Measurements from ENCODE around the gene EYA2. TPM values are rescaled to one million over a fixed set of nuclear protein-coding genes. Genes with fewer than 3 reads are reported as not detected.
"Not testable (repeated sequence)": the region's sequence is repeated elsewhere in the genome, so short reads cannot be mapped to it uniquely, and the experiment has no call there.

Gene EYA2
- total RNA-seq, 1 donor from 2014 or later, result 15.3 TPM

DNA sequence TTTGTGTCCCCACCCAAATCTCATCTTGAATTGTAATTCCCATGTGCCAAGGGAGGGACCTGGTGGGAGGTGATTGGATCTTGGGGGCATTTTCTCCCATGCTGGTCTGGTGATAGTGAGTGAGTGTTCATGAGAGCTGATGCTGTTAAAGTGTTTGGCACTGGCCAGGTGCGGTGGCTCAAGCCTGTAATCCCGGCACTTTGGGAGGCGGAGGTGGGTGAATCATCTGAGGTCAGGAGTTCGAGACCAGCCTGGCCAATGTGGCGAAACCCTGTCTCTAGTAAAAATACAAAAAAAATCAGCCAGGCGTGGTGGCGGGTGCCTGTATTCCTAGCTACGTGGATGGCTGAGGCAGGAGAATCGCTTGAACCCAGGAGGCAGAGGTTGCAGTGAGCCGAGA lies 37.8 kb downstream of the EYA2 start:
- not testable (repeated sequence) for DNase-seq (ENCODE audit: low spot score)

- DNase-seq (ENCODE audit: low spot score), result no peak
Observed at GRCh38 chr20:46933150-46933549, 38.5 kb downstream of the EYA2 start.

- DNase-seq (ENCODE audit: low spot score), result no peak
Observed at GRCh38 chr20:46934746-46935287, 40.2 kb downstream of the EYA2 start.

DNA sequence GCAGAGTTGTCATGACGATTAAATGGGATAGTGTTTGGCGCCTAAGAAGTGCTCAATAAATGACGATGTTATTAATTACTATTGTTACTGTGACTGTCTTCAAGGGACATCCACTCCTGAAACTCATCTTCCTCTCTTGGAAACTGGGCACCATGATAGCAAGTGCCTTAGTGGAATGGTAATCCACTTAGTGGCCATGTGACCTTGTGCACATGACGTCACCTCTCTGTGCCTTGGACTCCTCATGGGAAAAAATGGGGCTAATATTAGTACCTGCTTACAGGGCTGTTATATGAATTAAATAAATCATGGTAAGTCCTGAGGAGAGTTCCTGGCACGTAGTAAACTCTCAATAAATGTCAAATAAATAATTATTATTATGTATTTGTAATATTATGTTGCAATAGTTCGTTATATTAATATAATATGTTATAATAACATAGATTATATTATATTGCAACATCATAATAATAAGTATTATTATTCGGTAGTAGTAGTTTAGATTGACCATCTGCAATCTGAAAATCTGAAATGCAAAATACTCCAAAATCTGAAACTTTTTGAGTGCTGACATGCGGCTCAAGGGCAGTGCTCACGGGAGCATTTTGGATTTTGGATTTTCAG lies 40.9 kb downstream of the EYA2 start:
- no peak for DNase-seq (ENCODE audit: low spot score)

DNA sequence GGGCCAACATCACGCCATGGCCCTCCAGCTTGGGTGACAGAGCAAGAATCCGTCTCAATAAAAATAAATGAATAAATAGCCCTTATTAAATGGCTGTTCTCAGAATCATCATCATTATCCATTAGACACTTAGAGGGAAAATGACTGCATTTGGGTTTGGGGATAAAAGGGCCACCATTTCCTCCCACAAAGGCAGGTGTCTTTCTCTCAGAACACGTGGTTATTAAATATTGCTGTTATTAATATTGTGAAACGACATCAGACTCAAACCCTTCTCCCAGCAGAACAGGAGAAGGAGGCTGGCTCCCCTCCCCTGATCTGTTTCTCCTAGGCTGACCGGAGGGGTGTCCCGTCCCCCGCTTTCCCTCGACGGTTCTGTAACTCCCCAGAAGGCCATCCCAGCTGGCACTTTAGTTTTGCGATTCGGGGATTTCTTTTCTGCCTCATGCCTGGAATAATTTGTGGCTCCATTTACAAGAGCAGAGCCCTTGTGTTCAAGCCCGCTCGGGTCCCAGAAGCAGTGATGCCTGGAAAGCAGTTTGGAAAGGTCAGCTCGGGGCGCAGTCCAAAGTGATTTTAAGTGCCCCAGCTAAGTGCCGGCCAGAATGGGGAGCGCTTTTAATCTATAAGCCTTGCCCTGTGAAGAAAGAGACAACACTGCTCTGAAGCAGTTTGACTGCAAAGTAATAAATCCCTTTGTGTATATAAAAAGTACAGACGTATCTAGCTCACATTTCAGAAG lies 41.9 kb downstream of the EYA2 start:
- no peak for DNase-seq (ENCODE audit: low spot score)

DNA sequence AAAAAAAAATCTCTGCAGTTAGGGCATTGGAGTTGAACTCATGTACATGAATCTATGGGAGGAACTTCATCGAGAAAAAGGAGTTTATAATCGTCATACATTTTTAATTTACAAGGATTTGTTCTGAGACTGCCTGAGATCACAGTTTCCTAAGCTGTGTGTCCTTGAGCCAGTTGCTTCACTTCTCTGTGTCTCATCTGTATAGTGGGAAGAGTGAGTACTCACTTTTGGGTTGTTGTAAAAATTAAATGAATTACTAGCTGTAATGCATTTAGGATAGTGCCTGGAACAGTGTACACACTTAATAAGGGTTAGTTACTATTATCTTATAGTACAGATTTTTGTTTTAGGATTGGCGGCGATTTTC lies 42.5 kb downstream of the EYA2 start:
- DNase-seq (ENCODE audit: low spot score), result no peak

DNA sequence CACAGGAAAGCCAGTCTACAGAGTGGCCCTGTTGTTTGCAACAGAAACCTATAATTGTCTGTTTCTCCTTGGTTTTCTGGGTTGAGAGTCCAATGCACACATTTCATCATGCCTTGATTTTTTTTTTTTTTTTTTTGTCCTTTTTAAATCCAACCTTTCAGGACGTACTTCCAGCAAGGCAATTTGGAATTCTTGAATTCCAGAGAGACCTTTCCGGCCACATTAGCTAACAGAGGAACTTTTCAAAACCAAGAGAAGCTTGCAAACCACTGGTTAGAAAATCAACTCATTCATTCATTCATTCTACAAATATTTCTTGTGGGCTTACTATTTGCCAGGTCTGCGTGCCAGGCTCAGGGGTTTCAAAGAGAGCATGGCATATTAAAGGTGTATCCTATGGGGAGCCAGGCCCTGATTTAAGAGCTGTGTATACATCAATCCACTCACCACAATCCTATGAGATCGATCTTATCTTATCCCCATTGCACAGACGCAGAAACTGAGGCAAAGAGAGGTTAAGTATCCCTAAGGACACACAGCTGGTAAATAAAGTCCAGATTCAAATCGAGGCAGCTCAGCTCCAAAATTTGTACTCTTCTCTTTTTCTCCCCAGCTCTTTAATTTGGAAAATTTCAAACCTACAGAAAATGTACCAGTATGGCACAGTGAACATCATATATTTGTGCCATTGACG lies 43.0 kb downstream of the EYA2 start:
- DNase-seq (ENCODE audit: low spot score), result no peak

DNA sequence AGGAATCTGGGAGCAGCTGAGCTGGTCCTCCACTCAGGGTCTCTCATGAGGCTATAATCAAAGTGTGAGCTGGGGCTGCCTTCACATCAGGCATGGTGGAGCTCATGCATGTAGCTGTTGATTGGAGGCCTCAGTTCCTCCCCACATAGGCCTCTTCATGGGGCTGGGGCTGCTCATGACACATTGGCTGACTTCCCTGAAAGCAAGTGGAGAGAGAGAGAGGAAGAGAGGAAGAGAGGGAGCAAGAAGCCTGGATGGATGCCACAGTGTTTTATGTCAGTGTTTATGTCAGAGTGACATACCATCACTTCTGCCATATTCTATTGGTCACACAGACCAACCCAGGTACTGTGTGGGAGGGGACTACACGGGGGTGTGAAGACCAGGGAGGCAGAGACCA lies 43.8 kb downstream of the EYA2 start:
- DNase-seq (ENCODE audit: low spot score), result no peak

DNA sequence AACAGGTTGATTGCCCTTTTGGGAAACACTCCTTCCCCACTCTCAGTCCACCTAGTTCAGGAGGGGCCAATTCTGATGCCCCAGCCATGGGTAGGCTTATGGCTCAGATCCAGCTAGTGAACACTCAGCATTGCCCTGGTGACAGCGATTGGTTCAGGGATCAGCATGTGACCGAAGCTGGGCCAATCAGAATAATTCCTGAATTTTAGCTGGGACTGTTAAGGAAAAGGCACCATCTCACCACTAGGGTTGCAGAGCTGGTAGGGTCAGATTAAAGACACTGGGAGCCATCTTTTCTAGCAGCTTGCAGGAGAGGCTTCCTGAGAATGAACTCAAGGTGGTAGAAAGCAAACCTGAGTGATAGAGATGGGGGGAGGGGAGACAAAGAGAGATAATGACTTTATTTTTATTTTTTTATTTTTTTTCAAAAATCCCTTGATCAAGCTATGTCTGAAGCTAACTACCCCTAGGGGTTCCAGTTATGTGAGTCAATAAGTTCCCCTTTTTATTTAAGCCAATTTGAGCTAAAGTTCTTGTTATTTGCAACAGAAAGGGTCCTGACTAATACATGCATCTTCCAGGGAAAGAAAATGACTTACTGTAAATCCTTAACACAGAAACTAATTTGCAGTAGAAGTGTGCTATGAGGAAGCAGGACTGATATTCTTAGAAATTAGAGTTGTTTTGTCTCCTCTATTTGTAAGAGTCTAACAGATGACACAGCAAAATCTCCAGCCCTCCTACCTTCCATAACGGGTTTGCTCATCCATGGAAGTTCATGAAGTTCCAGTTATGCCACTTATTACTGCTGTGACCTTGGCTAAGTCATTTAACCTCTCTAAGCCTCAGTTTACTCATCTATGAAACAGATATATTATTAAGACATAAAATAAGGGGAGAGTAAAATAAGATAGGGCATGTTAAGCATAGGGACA lies 44.7 kb downstream of the EYA2 start:
- no peak for DNase-seq (ENCODE audit: low spot score)

DNA sequence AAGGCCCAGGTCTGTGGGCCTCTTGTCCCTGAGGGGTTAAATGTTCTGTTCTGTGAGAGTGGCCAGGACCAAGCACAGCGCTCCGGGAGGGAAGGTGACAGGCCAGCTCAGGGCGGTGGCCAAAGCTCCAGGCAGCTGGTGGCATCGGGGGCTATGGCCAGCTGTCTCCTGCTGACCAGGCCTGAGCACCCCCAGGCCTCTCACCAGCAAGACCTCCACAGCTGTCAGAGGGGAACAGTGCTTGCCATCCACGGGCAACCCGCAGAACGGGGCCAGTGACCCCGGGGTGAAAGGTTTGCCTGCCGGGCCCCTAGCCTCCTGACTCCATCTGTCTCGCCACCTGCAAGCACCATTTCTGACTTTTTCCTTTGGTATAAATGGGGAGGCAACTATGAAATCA lies 46.0 kb downstream of the EYA2 start:
- DNase-seq (ENCODE audit: low spot score), result no peak

GRCh38 chr20:46941404-46941803 lies 46.8 kb downstream of the EYA2 start:
- no peak for DNase-seq (ENCODE audit: low spot score)

DNA sequence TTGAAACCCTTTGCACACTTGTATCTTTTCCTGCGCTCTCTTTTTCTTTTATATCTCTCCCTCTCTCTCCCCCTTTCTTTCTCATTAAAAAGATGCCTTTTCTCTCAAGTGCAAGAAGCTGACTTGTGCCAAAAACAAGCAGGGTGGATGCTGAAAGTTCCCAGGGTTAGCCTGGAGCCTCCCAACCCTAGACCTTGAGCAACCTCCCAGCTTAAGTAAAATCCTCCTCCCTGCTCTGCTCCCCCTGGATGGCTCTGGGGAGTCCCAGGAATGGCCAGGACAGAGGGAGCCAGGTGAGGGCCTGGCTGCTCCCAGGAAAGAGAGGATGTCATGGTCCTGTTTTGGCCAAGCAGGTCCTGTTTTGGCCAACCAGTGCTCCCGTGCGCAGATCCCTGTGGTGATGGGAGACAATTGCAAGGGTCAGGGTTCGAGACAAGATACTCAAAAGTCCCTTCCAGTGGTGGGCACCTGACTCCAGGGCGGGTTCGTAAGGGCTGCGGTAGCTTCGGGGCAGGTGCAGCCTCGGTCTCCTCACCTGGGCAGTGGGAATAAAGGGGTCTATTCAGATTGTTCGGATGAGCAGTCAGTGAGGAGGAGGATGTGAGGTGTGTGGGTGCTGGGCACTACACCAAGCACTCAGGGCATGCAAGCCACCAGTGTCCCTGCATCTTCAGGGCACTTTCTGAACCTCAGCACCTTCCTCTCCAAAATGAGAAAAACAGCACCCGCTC lies 49.4 kb downstream of the EYA2 start:
- DNase-seq (ENCODE audit: low spot score), result no peak

DNA sequence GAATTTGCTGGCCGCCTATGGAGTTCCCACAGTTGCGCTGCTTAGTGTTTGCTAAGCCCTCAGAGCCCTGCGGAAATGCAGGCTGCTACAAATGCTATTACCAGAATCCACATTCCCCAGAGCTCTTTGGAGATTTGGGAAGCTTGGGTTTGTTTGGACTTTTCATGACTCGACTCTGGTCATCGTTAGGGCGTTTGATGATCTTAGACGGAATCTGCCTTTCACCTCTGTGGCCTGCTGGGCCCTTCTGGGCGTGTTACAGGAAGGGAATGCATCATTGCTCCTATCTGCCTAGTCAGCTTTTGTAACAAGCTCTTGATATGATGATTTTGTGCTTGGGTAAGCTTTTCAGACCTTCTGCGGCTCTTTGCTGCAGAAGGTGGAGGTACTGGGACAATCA lies 50.8 kb downstream of the EYA2 start:
- no peak for DNase-seq (ENCODE audit: low spot score)

DNA sequence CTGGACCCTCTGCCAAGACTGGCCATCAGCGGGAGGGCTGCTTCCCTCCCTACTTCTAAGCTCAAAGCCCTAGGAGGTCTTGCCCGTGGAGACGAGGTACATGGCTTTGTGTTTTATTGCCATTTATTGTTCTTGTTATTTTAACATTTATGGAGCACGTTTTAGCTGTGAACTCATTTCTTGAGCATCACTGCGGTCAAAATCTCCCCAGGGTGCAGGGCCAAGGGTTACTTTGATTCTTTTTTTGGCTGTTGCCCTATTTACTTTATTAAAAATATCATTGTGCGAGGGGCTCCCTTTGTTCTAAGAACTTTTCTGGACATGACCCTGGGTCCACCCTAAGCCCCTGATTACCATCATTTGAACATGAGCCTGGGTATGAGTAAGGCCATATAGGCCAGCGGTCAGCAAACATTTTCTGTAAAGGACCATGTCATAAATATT lies 51.6 kb downstream of the EYA2 start:
- DNase-seq (ENCODE audit: low spot score), result no peak

- no peak for DNase-seq (ENCODE audit: low spot score)
Observed at GRCh38 chr20:46946796-46947195, 52.2 kb downstream of the EYA2 start.

DNA sequence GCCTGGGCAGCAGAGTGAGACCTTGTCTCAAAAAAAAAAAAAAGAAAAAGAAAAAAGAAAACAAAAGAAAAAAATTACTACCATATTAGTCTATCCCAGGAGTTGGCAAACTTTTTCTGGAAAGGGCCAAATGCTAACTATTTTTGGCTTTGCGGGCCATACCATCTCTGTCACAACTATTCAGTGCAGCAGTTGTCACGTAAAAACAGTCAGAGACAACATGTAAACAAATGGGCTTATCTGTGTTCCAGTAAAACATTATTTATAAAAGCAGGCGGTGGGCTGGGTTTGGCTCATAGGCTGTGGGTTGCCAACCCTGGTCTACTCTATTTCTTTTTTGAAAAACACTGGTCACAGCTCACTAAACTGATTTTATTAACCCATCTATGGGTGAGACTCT lies 53.4 kb downstream of the EYA2 start:
- DNase-seq (ENCODE audit: low spot score), result no peak

DNA sequence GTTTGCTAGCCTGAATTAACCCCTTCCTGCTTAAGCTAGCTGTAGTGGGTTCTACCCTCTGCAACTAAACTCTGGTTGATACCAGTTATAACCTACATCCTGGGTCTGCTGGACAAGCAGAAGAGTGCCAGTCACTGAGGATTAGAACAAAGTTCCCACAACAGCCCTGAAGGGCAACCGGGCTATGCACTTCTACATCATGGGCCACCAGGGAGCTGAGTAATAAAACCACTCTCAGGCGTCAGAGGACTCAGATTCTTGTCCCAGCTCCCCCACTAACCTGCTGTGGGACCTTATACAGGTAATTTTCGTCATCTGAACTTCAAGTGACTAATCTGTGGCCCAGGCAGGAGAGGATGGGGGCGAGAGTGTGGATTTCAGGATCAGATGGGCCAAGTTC lies 56.8 kb downstream of the EYA2 start:
- DNase-seq (ENCODE audit: low spot score), result no peak

DNA sequence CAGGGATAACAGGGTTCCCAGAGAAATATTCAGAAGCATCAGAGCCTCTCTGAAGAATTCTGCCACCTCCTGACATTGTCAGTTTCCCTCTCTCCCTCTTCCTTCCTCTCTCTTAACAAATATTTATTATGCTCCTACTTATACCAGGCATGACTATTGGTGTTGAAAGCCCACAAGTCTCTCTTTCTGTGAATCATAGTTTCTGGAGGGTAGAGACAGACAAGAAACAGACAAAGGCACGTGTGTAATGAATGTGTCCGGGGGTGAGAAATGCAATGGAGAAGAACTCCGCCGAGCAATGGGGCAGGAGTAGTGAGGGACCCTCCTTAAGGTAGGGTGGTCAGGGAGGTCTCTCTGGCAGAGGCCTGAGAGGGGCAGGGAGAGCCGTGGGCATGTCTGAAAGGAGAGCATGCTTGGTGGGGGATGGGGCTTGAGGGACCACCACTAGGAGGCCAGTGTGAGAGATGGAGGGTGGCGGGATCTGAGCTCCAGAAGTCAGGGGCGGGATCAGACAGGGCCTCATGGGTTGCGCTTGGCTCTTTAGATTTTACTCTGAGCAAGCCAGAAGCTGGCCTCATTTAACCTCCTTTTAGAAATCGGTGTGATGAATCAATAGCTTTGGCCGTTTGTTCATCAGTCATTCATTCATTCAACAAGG lies 57.3 kb downstream of the EYA2 start:
- DNase-seq (ENCODE audit: low spot score), result no peak

- DNase-seq (ENCODE audit: low spot score), result no peak
Observed at GRCh38 chr20:46953596-46953995, 59.0 kb downstream of the EYA2 start.

GRCh38 chr20:46954490-46955038 lies 59.9 kb downstream of the EYA2 start:
- DNase-seq (ENCODE audit: low spot score), result no peak
